ENCODE data around the gene EGFL8. TPM values are rescaled to one million over a fixed set of nuclear protein-coding genes. Genes with fewer than 3 reads are reported as not detected.

The EGFL8 gene
- total RNA-seq, 1 donor from 2014 or later = 15.4 TPM

DNA sequence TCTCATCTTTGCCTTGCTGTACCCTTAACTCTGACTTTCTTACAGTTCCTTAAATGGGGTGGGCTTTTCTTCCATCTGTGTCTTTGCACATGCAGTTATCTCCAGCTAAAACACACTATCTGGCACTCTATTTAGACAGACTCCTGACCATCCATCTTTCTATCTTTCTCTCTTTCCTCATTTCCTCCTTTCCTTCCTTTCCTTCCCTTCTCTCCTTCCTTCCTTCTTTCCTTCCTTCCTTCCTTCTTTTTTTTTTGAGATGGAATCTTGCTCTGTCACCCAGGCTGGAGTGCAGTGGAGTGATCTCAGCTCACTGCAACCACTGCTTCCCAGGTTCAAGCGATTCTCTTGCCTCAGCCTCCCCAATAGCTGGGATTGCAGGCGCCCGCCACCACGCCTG, 51.2 kb downstream of the EGFL8 start:
- no peak for DNase-seq (ENCODE audit: low spot score)
- Mint-ChIP-seq H3K4me3 (ENCODE audit: unreplicated experiment) (no peak overlapping the region), H3K36me3 (ENCODE audit: low read depth) (no peaks in the 10 kb centered on the region), H3K4me1 (ENCODE audit: low read depth) (no peaks in the 10 kb centered on the region), H3K9me3 (ENCODE audit: low read depth) (peaks cover 4% of the 10 kb centered on the region), H3K27ac (ENCODE audit: unreplicated experiment) (no peak overlapping the region), H3K27me3 (ENCODE audit: low read depth) (peaks cover 25% of the 10 kb centered on the region)
- TF ChIP-seq, protein P1, sequence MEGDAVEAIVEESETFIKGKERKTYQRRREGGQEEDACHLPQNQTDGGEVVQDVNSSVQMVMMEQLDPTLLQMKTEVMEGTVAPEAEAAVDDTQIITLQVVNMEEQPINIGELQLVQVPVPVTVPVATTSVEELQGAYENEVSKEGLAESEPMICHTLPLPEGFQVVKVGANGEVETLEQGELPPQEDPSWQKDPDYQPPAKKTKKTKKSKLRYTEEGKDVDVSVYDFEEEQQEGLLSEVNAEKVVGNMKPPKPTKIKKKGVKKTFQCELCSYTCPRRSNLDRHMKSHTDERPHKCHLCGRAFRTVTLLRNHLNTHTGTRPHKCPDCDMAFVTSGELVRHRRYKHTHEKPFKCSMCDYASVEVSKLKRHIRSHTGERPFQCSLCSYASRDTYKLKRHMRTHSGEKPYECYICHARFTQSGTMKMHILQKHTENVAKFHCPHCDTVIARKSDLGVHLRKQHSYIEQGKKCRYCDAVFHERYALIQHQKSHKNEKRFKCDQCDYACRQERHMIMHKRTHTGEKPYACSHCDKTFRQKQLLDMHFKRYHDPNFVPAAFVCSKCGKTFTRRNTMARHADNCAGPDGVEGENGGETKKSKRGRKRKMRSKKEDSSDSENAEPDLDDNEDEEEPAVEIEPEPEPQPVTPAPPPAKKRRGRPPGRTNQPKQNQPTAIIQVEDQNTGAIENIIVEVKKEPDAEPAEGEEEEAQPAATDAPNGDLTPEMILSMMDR (IDR thresholded peaks at IDR 0.05) = no peak

DNA sequence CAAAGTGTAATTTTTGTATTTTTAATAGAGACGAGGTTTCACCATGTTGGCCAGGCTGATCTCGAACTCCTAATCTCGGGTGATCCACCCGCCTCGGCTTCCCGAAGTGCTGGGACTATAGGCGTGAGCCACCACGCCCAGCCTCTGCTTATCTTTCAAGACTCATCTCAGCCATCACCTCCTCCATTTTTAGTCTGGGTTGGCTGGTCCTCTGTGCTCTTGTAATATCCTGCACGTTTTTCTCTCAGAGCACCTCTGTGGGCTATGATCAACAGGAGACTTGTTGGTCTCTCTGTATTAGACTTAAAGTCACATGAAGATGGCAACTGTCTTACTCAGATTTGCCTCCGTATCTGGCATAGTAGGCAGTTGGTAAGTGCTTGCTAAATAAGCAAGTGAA, 51.9 kb downstream of the EGFL8 start:
- Mint-ChIP-seq H3K27me3 (ENCODE audit: low read depth) (peaks cover 25% of the 10 kb centered on the region), H3K36me3 (ENCODE audit: low read depth) (no peaks in the 10 kb centered on the region), H3K4me3 (ENCODE audit: unreplicated experiment) (no peak overlapping the region), H3K4me1 (ENCODE audit: low read depth) (no peaks in the 10 kb centered on the region), H3K9me3 (ENCODE audit: low read depth) (peaks cover 4% of the 10 kb centered on the region), H3K27ac (ENCODE audit: unreplicated experiment) (no peak overlapping the region)
- no peak for DNase-seq (ENCODE audit: low spot score)
- TF ChIP-seq, protein P1 (IDR thresholded peaks at IDR 0.05) = no peak

DNA sequence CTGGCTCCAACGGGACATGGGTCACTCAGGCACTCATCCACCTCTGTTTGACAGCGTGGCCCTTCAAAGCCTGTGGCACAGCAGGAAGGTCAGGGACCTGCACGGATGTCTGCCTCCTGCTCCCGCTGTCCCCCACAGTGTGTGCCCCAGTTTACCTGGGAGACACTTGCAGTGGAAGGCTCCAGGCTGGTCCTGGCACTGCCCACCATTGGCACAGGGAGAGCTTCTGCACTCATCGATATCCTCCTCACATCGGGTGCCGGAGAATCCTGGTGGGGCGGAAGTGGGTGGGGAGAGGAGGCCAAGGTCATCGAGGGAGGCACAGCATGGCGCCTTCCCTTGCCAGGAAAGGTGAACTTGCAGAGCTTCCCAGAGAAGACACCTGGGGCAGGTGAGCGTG, 52.6 kb downstream of the EGFL8 start:
- H3K36me3 Mint-ChIP-seq (ENCODE audit: low read depth) = no peaks in the 10 kb centered on the region
- H3K27me3 Mint-ChIP-seq (ENCODE audit: low read depth) = peaks cover 25% of the 10 kb centered on the region
- TF ChIP-seq, protein P1 (IDR thresholded peaks at IDR 0.05) = no peak
- peaks cover 4% of the 10 kb centered on the region for H3K9me3 Mint-ChIP-seq (ENCODE audit: low read depth)
- no peak overlapping the region for H3K27ac Mint-ChIP-seq (ENCODE audit: unreplicated experiment)
- no peak overlapping the region for H3K4me3 Mint-ChIP-seq (ENCODE audit: unreplicated experiment)
- DNase-seq (ENCODE audit: low spot score) = no peak
- H3K4me1 Mint-ChIP-seq (ENCODE audit: low read depth) = no peaks in the 10 kb centered on the region

Small RNA genes within 50 kb of the gene (microRNA-seq; reads per million reads assigned to microRNA genes)
- gene MIR6721 (ENCODE audit: borderline number of aligned reads) (3.3 reads per million), gene MIR6833 (ENCODE audit: borderline number of aligned reads) (not detected)

Other genes with a start within 250 kb of the EGFL8 start
- gene C2, start 236.9 kb upstream of the EGFL8 start, total RNA-seq = 0.52 to 1.5 TPM (median 0.56 TPM) in 3 replicates
- gene CFB, start 218.5 kb upstream of the EGFL8 start, total RNA-seq = 2.3 to 3.2 TPM (median 2.6 TPM) in 3 replicates
- gene NELFE, start 205.6 kb upstream of the EGFL8 start, total RNA-seq = 43.5 to 59.3 TPM (median 50.6 TPM) in 3 replicates
- 56.9 to 85.6 TPM (median 61.2 TPM) in 3 replicates for gene SKIC2, start 205.4 kb upstream of the EGFL8 start, total RNA-seq
- 15.8 to 25.9 TPM (median 19.3 TPM) in 3 replicates for gene DXO, start 192.5 kb upstream of the EGFL8 start, total RNA-seq
- gene C4A, start 182.5 kb upstream of the EGFL8 start, total RNA-seq = 7.2 to 13.3 TPM (median 10.5 TPM) in 3 replicates
- gene C4B, start 149.8 kb upstream of the EGFL8 start, total RNA-seq = 7.3 to 10.3 TPM (median 9.6 TPM) in 3 replicates
- gene CYP21A2, start 126.2 kb upstream of the EGFL8 start, total RNA-seq = 0.30 to 0.68 TPM (median 0.41 TPM) in 3 replicates
- 1.9 to 2.9 TPM (median 2.3 TPM) in 3 replicates for gene TNXB, start 55.3 kb upstream of the EGFL8 start, total RNA-seq
- gene ATF6B, start 36.3 kb upstream of the EGFL8 start, total RNA-seq = 68.0 to 86.5 TPM (median 68.7 TPM) in 3 replicates
- 4.3 to 6.3 TPM (median 4.9 TPM) in 3 replicates for gene FKBPL, start 34.3 kb upstream of the EGFL8 start, total RNA-seq
- 0.73 to 1.6 TPM (median 1.3 TPM) in 3 replicates for gene PRRT1, start 12.7 kb upstream of the EGFL8 start, total RNA-seq
- 35.6 to 37.9 TPM (median 35.8 TPM) in 3 replicates for gene PPT2, start 10.5 kb upstream of the EGFL8 start, total RNA-seq
- 66.7 to 77.2 TPM (median 67.0 TPM) in 3 replicates for gene AGPAT1, start 11.5 kb downstream of the EGFL8 start, total RNA-seq
- gene RNF5, start 13.8 kb downstream of the EGFL8 start, total RNA-seq = 45.2 to 48.0 TPM (median 45.2 TPM) in 3 replicates
- 2.6 to 4.9 TPM (median 3.6 TPM) in 3 replicates for gene AGER, start 19.7 kb downstream of the EGFL8 start, total RNA-seq
- gene PBX2, start 25.6 kb downstream of the EGFL8 start, total RNA-seq = 58.6 to 66.5 TPM (median 66.3 TPM) in 3 replicates
- gene GPSM3, start 28.0 kb downstream of the EGFL8 start, total RNA-seq = 3.6 to 5.6 TPM (median 5.4 TPM) in 3 replicates
- 0.82 to 1.6 TPM (median 1.4 TPM) in 3 replicates for gene NOTCH4, start 59.5 kb downstream of the EGFL8 start, total RNA-seq
- gene TSBP1, start 207.3 kb downstream of the EGFL8 start, total RNA-seq = not detected in 3 replicates
- not detected in 3 replicates for gene BTNL2, start 242.6 kb downstream of the EGFL8 start, total RNA-seq